Measurements from ENCODE around the gene MED27. TPM values are rescaled to one million over a fixed set of nuclear protein-coding genes. Genes with fewer than 3 reads are reported as not detected.

MED27 gene
- total RNA-seq, 1 experiment from 2014 or later: 24.4 TPM

GRCh38 chr9:131886826-131887225 is 192.8 kb downstream of the MED27 start:
- no peaks in the 10 kb centered on the region for H3K36me3 ChIP-seq (ENCODE audit: control insufficient read depth, insufficient read depth, low read length)
- ATAC-seq (no peak), DNase-seq (ENCODE audit: low read depth, low spot score) (no peak)
- ChIA-PET POLR2A (no interaction called here), CTCF (no interaction called here)
- intact Hi-C loops (cut with micrococcal nuclease; ENCODE audit: unreplicated experiment): no loop called here
- H3K27ac ChIP-seq (ENCODE audit: low read length): no peak overlapping the region
- no peaks in the 10 kb centered on the region for H3K27me3 ChIP-seq (ENCODE audit: control insufficient read depth, insufficient read depth, low read length)
- no peak overlapping the region for H3K4me3 ChIP-seq (ENCODE audit: low read depth in 2 of 2, low read length in 2 of 2)
- no TSS peak for BruUV-seq (replicated peaks)
- TF ChIP-seq CTCF (IDR thresholded peaks at IDR 0.05) (no peak), TCF7L2 (IDR thresholded peaks at IDR 0.05; ENCODE audit: low read depth, low read length) (no peak), POLR2AphosphoS5 (IDR thresholded peaks at IDR 0.05; ENCODE audit: low read depth, low read length) (no peak), SIN3A (IDR thresholded peaks at IDR 0.05; ENCODE audit: borderline replicate concordance, insufficient read depth, low read depth, low read length) (no peak), REST (IDR thresholded peaks at IDR 0.05; ENCODE audit: insufficient read depth in 1 of 2, low read depth in 2 of 2, low read length in 1 of 2) (no peak)
- no peaks in the 10 kb centered on the region for H3K9me3 ChIP-seq (ENCODE audit: control insufficient read depth, insufficient read depth, low read depth, low read length)
- in situ Hi-C loops (cut with HindIII; ENCODE audit: low pct_unique_long_range_greater_than_20kb, low sequenced_read_pairs): no loop called here
- H3K4me1 ChIP-seq (ENCODE audit: control insufficient read depth, insufficient read depth, low read length): no peaks in the 10 kb centered on the region

- Histone ChIP-seq H3K9me3 (ENCODE audit: control insufficient read depth, insufficient read depth, low read depth, low read length) (no peaks in the 10 kb centered on the region), H3K27me3 (ENCODE audit: control insufficient read depth, insufficient read depth, low read length) (no peaks in the 10 kb centered on the region), H3K4me3 (ENCODE audit: low read depth in 2 of 2, low read length in 2 of 2) (no peak overlapping the region), H3K4me1 (ENCODE audit: control insufficient read depth, insufficient read depth, low read length) (no peaks in the 10 kb centered on the region), H3K27ac (ENCODE audit: low read length) (no peak overlapping the region), H3K36me3 (ENCODE audit: control insufficient read depth, insufficient read depth, low read length) (no peaks in the 10 kb centered on the region)
- no peak for ATAC-seq
- POLR2A ChIA-PET: no interaction called here
- intact Hi-C loops (cut with micrococcal nuclease; ENCODE audit: unreplicated experiment) (no loop called here), in situ Hi-C loops (cut with HindIII; ENCODE audit: low pct_unique_long_range_greater_than_20kb, low sequenced_read_pairs) (no loop called here)
- no peak for DNase-seq (ENCODE audit: low read depth, low spot score)
- CTCF ChIA-PET: no interaction called here
- no TSS peak for BruUV-seq (replicated peaks)
- TF ChIP-seq CTCF (IDR thresholded peaks at IDR 0.05) (no peak), TCF7L2 (IDR thresholded peaks at IDR 0.05; ENCODE audit: low read depth, low read length) (no peak), SIN3A (IDR thresholded peaks at IDR 0.05; ENCODE audit: borderline replicate concordance, insufficient read depth, low read depth, low read length) (no peak), POLR2AphosphoS5 (IDR thresholded peaks at IDR 0.05; ENCODE audit: low read depth, low read length) (no peak), REST (IDR thresholded peaks at IDR 0.05; ENCODE audit: insufficient read depth in 1 of 2, low read depth in 2 of 2, low read length in 1 of 2) (no peak)
Measured at GRCh38 chr9:131885144-131885609, 194.5 kb downstream of the MED27 start.

All from Panc1 (cell line).